ENCODE data around the gene ASIC4. TPM values are rescaled to one million over a fixed set of nuclear protein-coding genes. Genes with fewer than 3 reads are reported as not detected.

ASIC4 gene
- total and polyA plus RNA-seq, 7 experiments from 2014 or later, result 0.12 to 0.49 (median 0.17) TPM; not detected in 3

GRCh38 chr2:219557791-219558785 is 43.8 kb downstream of the ASIC4 start:
- intact Hi-C loops (cut with micrococcal nuclease), result no loop called here
- ChIA-PET POLR2A (no interaction called here), CTCF (no interaction called here)
- ATAC-seq (no peak), DNase-seq (no peak)
- H3K27ac Mint-ChIP-seq, result no peak overlapping the region
- H3K36me3 ChIP-seq (ENCODE audit: control insufficient read depth in 2 of 3, insufficient read depth in 3 of 3, low read length in 3 of 3), result no peaks in the 10 kb centered on the region
- H3K4me1 Mint-ChIP-seq, result peaks cover 0 to 11% (median 0%) of the 10 kb centered on the region in 7 donors
- no peak overlapping the region for H3K4me3 ChIP-seq (ENCODE audit: low read length)
- peaks cover 0 to 4% of the 10 kb centered on the region in 2 donors for H3K4me1 ChIP-seq (ENCODE audit: control insufficient read depth in 2 of 2, insufficient read depth in 2 of 2, low read length in 2 of 2)
- H3K4me3 Mint-ChIP-seq, result no peak overlapping the region
- H3K9me3 ChIP-seq (ENCODE audit: control insufficient read depth in 2 of 3, low read length in 3 of 3), result no peaks in the 10 kb centered on the region
- H3K36me3 Mint-ChIP-seq, result no peaks in the 10 kb centered on the region
- no peak overlapping the region for H3K27ac ChIP-seq (ENCODE audit: low read depth, low read length)
- peaks cover 3 to 12% of the 10 kb centered on the region in 2 donors for H3K27me3 ChIP-seq (ENCODE audit: control insufficient read depth in 2 of 2, insufficient read depth in 2 of 2, low read length in 2 of 2)
- peaks cover 4 to 49% (median 19%) of the 10 kb centered on the region in 5 donors for H3K27me3 Mint-ChIP-seq
- H3K9me3 Mint-ChIP-seq, result no peaks in the 10 kb centered on the region

GRCh38 chr2:219559156-219559915 is 45.1 kb downstream of the ASIC4 start:
- Histone ChIP-seq H3K36me3 (ENCODE audit: control insufficient read depth in 2 of 3, insufficient read depth in 3 of 3, low read length in 3 of 3) (no peaks in the 10 kb centered on the region), H3K4me1 (ENCODE audit: control insufficient read depth in 2 of 2, insufficient read depth in 2 of 2, low read length in 2 of 2) (no peaks in the 10 kb centered on the region), H3K27ac (ENCODE audit: low read depth, low read length) (no peak overlapping the region), H3K27me3 (ENCODE audit: control insufficient read depth in 2 of 2, insufficient read depth in 2 of 2, low read length in 2 of 2) (no peaks in the 10 kb centered on the region), H3K4me3 (ENCODE audit: low read length) (no peak overlapping the region), H3K9me3 (ENCODE audit: control insufficient read depth in 2 of 3, low read length in 3 of 3) (no peaks in the 10 kb centered on the region)
- ATAC-seq, result no peak
- intact Hi-C loops (cut with micrococcal nuclease), result no loop called here
- DNase-seq, result no peak
- ChIA-PET CTCF (interaction anchor here (0.6 to 1.7 kb wide), 5 partner anchors 16 to 83 kb away, joined by 4 to 8 read pairs (median 5); partner anchors contain the start of genes CHPF and TMEM198), POLR2A (interaction anchor here (1.5 kb wide), 1 partner anchor 10 kb away, joined by 3 read pairs; no protein-coding TSS in a partner anchor)
- no peak overlapping the region for H3K4me3 Mint-ChIP-seq
- H3K4me1 Mint-ChIP-seq, result no peaks in the 10 kb centered on the region
- H3K36me3 Mint-ChIP-seq, result no peaks in the 10 kb centered on the region
- peaks cover 4 to 46% (median 13%) of the 10 kb centered on the region in 5 donors for H3K27me3 Mint-ChIP-seq
- H3K9me3 Mint-ChIP-seq, result no peaks in the 10 kb centered on the region
- H3K27ac Mint-ChIP-seq, result no peak overlapping the region

- H3K36me3 Mint-ChIP-seq, result no peaks in the 10 kb centered on the region
Observed at GRCh38 chr2:219560037-219560892, 46.0 kb downstream of the ASIC4 start.

GRCh38 chr2:219560893-219561178 is 46.6 kb downstream of the ASIC4 start:
- no peak for ATAC-seq
- Histone ChIP-seq H3K36me3 (ENCODE audit: control insufficient read depth in 2 of 3, insufficient read depth in 3 of 3, low read length in 3 of 3) (no peaks in the 10 kb centered on the region), H3K27ac (ENCODE audit: low read depth, low read length) (no peak overlapping the region), H3K4me1 (ENCODE audit: control insufficient read depth in 2 of 2, insufficient read depth in 2 of 2, low read length in 2 of 2) (no peaks in the 10 kb centered on the region), H3K4me3 (ENCODE audit: low read length) (no peak overlapping the region), H3K9me3 (ENCODE audit: control insufficient read depth in 2 of 3, low read length in 3 of 3) (no peaks in the 10 kb centered on the region), H3K27me3 (ENCODE audit: control insufficient read depth in 2 of 2, insufficient read depth in 2 of 2, low read length in 2 of 2) (no peaks in the 10 kb centered on the region)
- intact Hi-C loops (cut with micrococcal nuclease), result loop anchor here (1.0 to 2.0 kb wide), 3 partner anchors 18 to 158 kb away; partner anchors contain the start of gene CHPF (in 1 of the 2)
- Mint-ChIP-seq H3K27ac (no peak overlapping the region), H3K27me3 (peaks cover 0 to 37% (median 16%) of the 10 kb centered on the region in 5 donors), H3K36me3 (no peaks in the 10 kb centered on the region), H3K4me3 (no peak overlapping the region), H3K4me1 (no peaks in the 10 kb centered on the region), H3K9me3 (no peaks in the 10 kb centered on the region)
- CTCF ChIA-PET, result interaction anchor here (1.3 to 1.7 kb wide), 5 partner anchors 10 to 23 kb away, joined by 4 to 10 read pairs (median 5); partner anchors contain the start of genes CHPF, OBSL1 and TMEM198
- POLR2A ChIA-PET, result interaction anchor here (1.5 kb wide), 1 partner anchor 12 kb away, joined by 3 read pairs; no protein-coding TSS in a partner anchor
- no peak for DNase-seq

More at GRCh38 chr2:219560037-219560892, 46.0 kb downstream of the ASIC4 start:
- intact Hi-C loops (cut with micrococcal nuclease), result loop anchor here (1.0 to 2.0 kb wide), 3 partner anchors 17 to 157 kb away; partner anchors contain the start of gene CHPF (in 1 of the 2)
- peaks cover 2 to 41% (median 16%) of the 10 kb centered on the region in 5 donors for H3K27me3 Mint-ChIP-seq
- no peak overlapping the region for H3K4me3 Mint-ChIP-seq
- Histone ChIP-seq H3K36me3 (ENCODE audit: control insufficient read depth in 2 of 3, insufficient read depth in 3 of 3, low read length in 3 of 3) (no peaks in the 10 kb centered on the region), H3K4me3 (ENCODE audit: low read length) (no peak overlapping the region), H3K9me3 (ENCODE audit: control insufficient read depth in 2 of 3, low read length in 3 of 3) (no peaks in the 10 kb centered on the region), H3K4me1 (ENCODE audit: control insufficient read depth in 2 of 2, insufficient read depth in 2 of 2, low read length in 2 of 2) (no peaks in the 10 kb centered on the region), H3K27ac (ENCODE audit: low read depth, low read length) (no peak overlapping the region), H3K27me3 (ENCODE audit: control insufficient read depth in 2 of 2, insufficient read depth in 2 of 2, low read length in 2 of 2) (no peaks in the 10 kb centered on the region)
- peak in 2 of 9 donors; percentile 33 to 41 for DNase-seq
- ATAC-seq, result peak; percentile 67
- H3K4me1 Mint-ChIP-seq, result no peaks in the 10 kb centered on the region
- POLR2A ChIA-PET, result interaction anchor here (1.5 kb wide), 1 partner anchor 11 kb away, joined by 3 read pairs; no protein-coding TSS in a partner anchor
- H3K27ac Mint-ChIP-seq, result no peak overlapping the region
- H3K9me3 Mint-ChIP-seq, result no peaks in the 10 kb centered on the region
- CTCF ChIA-PET, result interaction anchor here (0.6 to 1.7 kb wide), 6 partner anchors 11 to 82 kb away, joined by 4 to 8 read pairs (median 4); partner anchors contain the start of genes CHPF, OBSL1 and TMEM198

- H3K9me3 ChIP-seq (ENCODE audit: control insufficient read depth in 2 of 3, low read length in 3 of 3), result no peaks in the 10 kb centered on the region
- intact Hi-C loops (cut with micrococcal nuclease), result loop anchor here in 1 of 2 donors (2.0 kb wide), 1 partner anchor 19 kb away; the partner anchor contains the start of gene CHPF
- Mint-ChIP-seq H3K9me3 (no peaks in the 10 kb centered on the region), H3K27ac (no peak overlapping the region), H3K27me3 (peaks cover 2 to 42% (median 15%) of the 10 kb centered on the region in 5 donors), H3K4me1 (no peaks in the 10 kb centered on the region), H3K4me3 (no peak overlapping the region), H3K36me3 (no peaks in the 10 kb centered on the region)
- H3K27me3 ChIP-seq (ENCODE audit: control insufficient read depth in 2 of 2, insufficient read depth in 2 of 2, low read length in 2 of 2), result no peaks in the 10 kb centered on the region
- DNase-seq (no peak), ATAC-seq (no peak)
- H3K36me3 ChIP-seq (ENCODE audit: control insufficient read depth in 2 of 3, insufficient read depth in 3 of 3, low read length in 3 of 3), result no peaks in the 10 kb centered on the region
- H3K4me1 ChIP-seq (ENCODE audit: control insufficient read depth in 2 of 2, insufficient read depth in 2 of 2, low read length in 2 of 2), result no peaks in the 10 kb centered on the region
- CTCF ChIA-PET, result interaction anchor here (1.3 to 1.7 kb wide), 4 partner anchors 9 to 23 kb away, joined by 4 to 10 read pairs (median 4); partner anchors contain the start of genes CHPF, OBSL1 and TMEM198
- POLR2A ChIA-PET, result no interaction called here
- no peak overlapping the region for H3K27ac ChIP-seq (ENCODE audit: low read depth, low read length)
- H3K4me3 ChIP-seq (ENCODE audit: low read length), result no peak overlapping the region
Observed at GRCh38 chr2:219561179-219562048, 47.1 kb downstream of the ASIC4 start.

All from naive thymus-derived CD4-positive, alpha-beta T cell (primary cell).